ENCODE data around the gene MAFF. TPM values are rescaled to one million over a fixed set of nuclear protein-coding genes. Genes with fewer than 3 reads are reported as not detected.

Gene MAFF
- total RNA-seq, 3 donors from 2014 or later = 8.9 to 12.2 (median 10.7) TPM

- Mint-ChIP-seq H3K4me1 (ENCODE audit: low read depth) (no peaks in the 10 kb centered on the region), H3K27me3 (ENCODE audit: low read depth) (no peaks in the 10 kb centered on the region), H3K4me3 (no peak overlapping the region), H3K36me3 (ENCODE audit: insufficient read depth) (peaks cover 15% of the 10 kb centered on the region), H3K9me3 (no peaks in the 10 kb centered on the region)
- DNase-seq = no peak
- no peak for ATAC-seq
Measured at GRCh38 chr22:38250643-38251340, 49.0 kb downstream of the MAFF start.

- H3K36me3 Mint-ChIP-seq (ENCODE audit: insufficient read depth) = peaks cover 15% of the 10 kb centered on the region
Measured at GRCh38 chr22:38251341-38251692, 49.5 kb downstream of the MAFF start.

GRCh38 chr22:38255697-38256096, 53.9 kb downstream of the MAFF start:
- Mint-ChIP-seq H3K9me3 (no peaks in the 10 kb centered on the region), H3K36me3 (ENCODE audit: insufficient read depth) (no peaks in the 10 kb centered on the region), H3K27me3 (ENCODE audit: low read depth) (no peaks in the 10 kb centered on the region), H3K4me3 (no peak overlapping the region), H3K4me1 (ENCODE audit: low read depth) (peaks cover 15% of the 10 kb centered on the region)
- ATAC-seq (no peak), DNase-seq (no peak)

More at GRCh38 chr22:38251341-38251692, 49.5 kb downstream of the MAFF start:
- ATAC-seq = no peak
- Mint-ChIP-seq H3K4me1 (ENCODE audit: low read depth) (no peaks in the 10 kb centered on the region), H3K27me3 (ENCODE audit: low read depth) (no peaks in the 10 kb centered on the region), H3K4me3 (no peak overlapping the region), H3K9me3 (no peaks in the 10 kb centered on the region)
- DNase-seq = no peak

- Mint-ChIP-seq H3K36me3 (ENCODE audit: insufficient read depth) (peaks cover under 1% of the 10 kb centered on the region), H3K9me3 (no peaks in the 10 kb centered on the region), H3K4me3 (no peak overlapping the region), H3K27me3 (ENCODE audit: low read depth) (no peaks in the 10 kb centered on the region), H3K4me1 (ENCODE audit: low read depth) (peaks cover 23% of the 10 kb centered on the region)
- ATAC-seq (no peak), DNase-seq (no peak)
Measured at GRCh38 chr22:38257181-38257580, 55.4 kb downstream of the MAFF start.

- peaks cover 26% of the 10 kb centered on the region for H3K4me1 Mint-ChIP-seq (ENCODE audit: low read depth)
- peaks cover 3% of the 10 kb centered on the region for H3K36me3 Mint-ChIP-seq (ENCODE audit: insufficient read depth)
- no peak overlapping the region for H3K4me3 Mint-ChIP-seq
- H3K9me3 Mint-ChIP-seq = no peaks in the 10 kb centered on the region
- no peaks in the 10 kb centered on the region for H3K27me3 Mint-ChIP-seq (ENCODE audit: low read depth)
- DNase-seq (no peak), ATAC-seq (no peak)
Measured at GRCh38 chr22:38257650-38258250, 56.0 kb downstream of the MAFF start.

GRCh38 chr22:38258895-38259294, 57.1 kb downstream of the MAFF start:
- no peak for DNase-seq

GRCh38 chr22:38259370-38259769, 57.6 kb downstream of the MAFF start:
- ATAC-seq (no peak), DNase-seq (no peak)
- H3K9me3 Mint-ChIP-seq = no peaks in the 10 kb centered on the region
- no peaks in the 10 kb centered on the region for H3K27me3 Mint-ChIP-seq (ENCODE audit: low read depth)
- peaks cover 3% of the 10 kb centered on the region for H3K36me3 Mint-ChIP-seq (ENCODE audit: insufficient read depth)
- H3K4me3 Mint-ChIP-seq = no peak overlapping the region
- peaks cover 31% of the 10 kb centered on the region for H3K4me1 Mint-ChIP-seq (ENCODE audit: low read depth)

More at GRCh38 chr22:38258895-38259294, 57.1 kb downstream of the MAFF start:
- no peak for ATAC-seq
- H3K27me3 Mint-ChIP-seq (ENCODE audit: low read depth) = no peaks in the 10 kb centered on the region
- no peaks in the 10 kb centered on the region for H3K9me3 Mint-ChIP-seq
- H3K36me3 Mint-ChIP-seq (ENCODE audit: insufficient read depth) = peaks cover 3% of the 10 kb centered on the region
- H3K4me1 Mint-ChIP-seq (ENCODE audit: low read depth) = peaks cover 31% of the 10 kb centered on the region
- no peak overlapping the region for H3K4me3 Mint-ChIP-seq

- Mint-ChIP-seq H3K27me3 (ENCODE audit: low read depth) (no peaks in the 10 kb centered on the region), H3K36me3 (ENCODE audit: insufficient read depth) (peaks cover 3% of the 10 kb centered on the region), H3K4me1 (ENCODE audit: low read depth) (peaks cover 39% of the 10 kb centered on the region), H3K4me3 (no peak overlapping the region), H3K9me3 (no peaks in the 10 kb centered on the region)
- ATAC-seq (no peak), DNase-seq (no peak)
Measured at GRCh38 chr22:38260761-38261681, 59.2 kb downstream of the MAFF start.

GRCh38 chr22:38262051-38262795, 60.4 kb downstream of the MAFF start:
- H3K4me1 Mint-ChIP-seq (ENCODE audit: low read depth) = peaks cover 47% of the 10 kb centered on the region
- H3K27me3 Mint-ChIP-seq (ENCODE audit: low read depth) = no peaks in the 10 kb centered on the region
- no peaks in the 10 kb centered on the region for H3K9me3 Mint-ChIP-seq
- DNase-seq = peak; percentile 28
- peaks cover 3% of the 10 kb centered on the region for H3K36me3 Mint-ChIP-seq (ENCODE audit: insufficient read depth)
- no peak overlapping the region for H3K4me3 Mint-ChIP-seq
- ATAC-seq = peak; percentile 43 to 63

GRCh38 chr22:38264322-38264843, 62.6 kb downstream of the MAFF start:
- H3K4me1 Mint-ChIP-seq (ENCODE audit: low read depth) = peaks cover 55% of the 10 kb centered on the region
- ATAC-seq (no peak), DNase-seq (no peak)
- H3K27me3 Mint-ChIP-seq (ENCODE audit: low read depth) = no peaks in the 10 kb centered on the region
- no peak overlapping the region for H3K4me3 Mint-ChIP-seq
- no peaks in the 10 kb centered on the region for H3K9me3 Mint-ChIP-seq
- H3K36me3 Mint-ChIP-seq (ENCODE audit: insufficient read depth) = peaks cover 3% of the 10 kb centered on the region

Other genes with a start within 250 kb of the MAFF start
- gene C22orf23, start 248.4 kb upstream of the MAFF start, total RNA-seq = under 1 TPM in 1 of 3 donors, not detected in 2; 0.46 TPM
- 100 to 1,000 TPM; 155 to 176 (median 163) TPM for gene POLR2F, start 248.3 kb upstream of the MAFF start, total RNA-seq
- gene SOX10, start 217.4 kb upstream of the MAFF start, total RNA-seq = not detected
- 10 to 100 TPM; 21.7 to 24.2 (median 23.1) TPM for gene PICK1, start 144.6 kb upstream of the MAFF start, total RNA-seq
- gene SLC16A8, start 117.8 kb upstream of the MAFF start, total RNA-seq = not detected
- under 1 TPM; 0.32 to 0.43 (median 0.38) TPM for gene BAIAP2L2, start 91.3 kb upstream of the MAFF start, total RNA-seq
- gene PLA2G6, start 20.2 kb upstream of the MAFF start, total RNA-seq = 10 to 100 TPM; 18.1 to 29.8 (median 22.0) TPM
- gene TMEM184B, start 71.0 kb downstream of the MAFF start, total RNA-seq = 10 to 100 TPM; 26.5 to 33.5 (median 27.8) TPM
- 10 to 100 TPM; 86.9 to 94.6 (median 91.7) TPM for gene CSNK1E, start 115.4 kb downstream of the MAFF start, total RNA-seq